ENCODE results near the gene TSC2. TPM values are rescaled to one million over a fixed set of nuclear protein-coding genes. Genes with fewer than 3 reads are reported as not detected.

TSC2 gene
- polyA plus RNA-seq, 3 donors = 39.6 to 60.5 (median 46.8) TPM

DNA sequence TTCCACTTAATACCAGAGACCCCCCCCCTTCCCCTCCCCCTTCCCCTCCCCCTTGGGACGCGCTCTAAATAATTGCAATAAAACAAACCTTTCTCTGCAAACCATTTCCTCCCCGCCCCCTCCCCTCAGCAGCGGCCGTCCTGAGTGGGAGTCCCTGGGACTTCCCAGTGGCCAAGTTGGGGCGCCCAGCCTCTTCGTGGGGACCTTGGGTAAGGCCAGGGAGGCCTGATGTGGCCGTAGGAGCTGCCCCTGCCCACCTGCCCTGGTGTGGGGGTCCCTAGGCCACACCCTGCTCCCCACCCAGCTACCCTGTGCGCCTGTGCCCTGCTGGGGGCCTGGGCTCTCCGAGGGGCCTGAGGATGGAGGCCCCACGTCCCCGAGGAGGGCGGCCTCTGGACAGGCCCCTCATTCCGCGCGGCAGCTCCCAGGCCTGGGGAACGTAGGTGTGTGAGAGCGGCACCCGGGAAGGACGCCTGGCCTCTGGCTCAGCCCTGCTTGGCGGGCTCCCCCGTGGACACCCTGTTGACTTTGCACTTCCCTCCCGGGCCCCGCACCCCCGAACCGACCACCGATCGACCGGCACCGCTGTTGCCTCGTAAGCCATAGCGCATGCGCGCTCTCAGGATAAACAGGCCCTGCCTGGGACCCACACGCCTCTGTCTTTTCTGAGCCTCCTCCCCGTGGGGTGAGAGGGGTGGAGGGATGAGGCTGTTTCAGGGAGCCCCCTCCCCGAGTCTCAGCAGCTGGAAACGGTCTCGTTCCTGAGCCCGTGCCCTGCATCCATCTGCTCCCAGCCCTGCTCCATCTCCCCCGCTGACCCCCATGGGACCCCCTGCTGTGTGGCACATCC lies 9.2 kb upstream of the TSC2 start:
- H3K27ac ChIP-seq (ENCODE audit: low read depth, low read length) = no peak overlapping the region
- WGBS, 3 donors = 57 to 74% (median 65%) methylated on average over 29 to 41 of the region's 41 CpGs

DNA sequence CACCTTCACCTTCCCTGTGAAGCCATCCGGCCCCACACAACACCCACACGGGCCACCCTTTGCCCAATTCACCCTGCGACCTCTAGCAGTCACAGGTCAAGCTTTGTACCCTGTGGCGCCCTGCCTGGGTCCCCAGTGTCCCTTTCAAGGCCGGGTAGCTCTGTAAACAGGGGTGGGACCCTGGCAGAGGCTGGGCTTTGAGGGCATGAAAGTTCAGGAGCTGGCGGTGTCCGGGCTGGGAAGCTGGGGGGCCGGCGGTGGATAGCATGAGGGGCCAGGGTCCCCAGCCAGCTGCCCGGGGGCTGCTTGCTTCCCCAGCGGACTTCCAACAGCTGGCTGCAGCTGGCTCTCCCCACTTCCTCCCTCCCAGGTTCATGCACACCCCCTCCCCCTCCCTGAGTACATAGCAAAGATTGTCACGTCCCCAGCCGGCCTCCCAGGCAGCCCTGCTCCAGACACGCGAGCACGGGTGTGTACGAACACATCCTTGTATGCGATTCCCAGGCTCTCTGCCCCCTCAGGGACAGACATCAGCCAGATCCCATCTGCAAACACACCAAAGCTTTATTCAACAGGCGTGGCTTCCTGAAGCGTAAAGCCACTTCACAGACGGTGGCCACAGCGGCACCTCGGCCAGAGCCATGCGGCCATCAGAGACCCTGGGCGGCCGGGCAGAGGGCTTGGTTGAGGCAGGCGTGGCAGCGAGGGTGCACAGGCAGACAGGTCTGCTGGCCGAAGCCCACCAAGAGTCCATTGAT lies 8.3 kb upstream of the TSC2 start:
- WGBS, 3 donors = 32 to 66% (median 51%) methylated on average over 28 to 29 of the region's 29 CpGs
- H3K27ac ChIP-seq (ENCODE audit: low read depth, low read length) = no peak overlapping the region

GRCh38 chr16:2040041-2040786 lies 7.6 kb upstream of the TSC2 start:
- 80 to 92% (median 83%) methylated on average over 24 of the region's 24 CpGs for WGBS, 3 donors

DNA sequence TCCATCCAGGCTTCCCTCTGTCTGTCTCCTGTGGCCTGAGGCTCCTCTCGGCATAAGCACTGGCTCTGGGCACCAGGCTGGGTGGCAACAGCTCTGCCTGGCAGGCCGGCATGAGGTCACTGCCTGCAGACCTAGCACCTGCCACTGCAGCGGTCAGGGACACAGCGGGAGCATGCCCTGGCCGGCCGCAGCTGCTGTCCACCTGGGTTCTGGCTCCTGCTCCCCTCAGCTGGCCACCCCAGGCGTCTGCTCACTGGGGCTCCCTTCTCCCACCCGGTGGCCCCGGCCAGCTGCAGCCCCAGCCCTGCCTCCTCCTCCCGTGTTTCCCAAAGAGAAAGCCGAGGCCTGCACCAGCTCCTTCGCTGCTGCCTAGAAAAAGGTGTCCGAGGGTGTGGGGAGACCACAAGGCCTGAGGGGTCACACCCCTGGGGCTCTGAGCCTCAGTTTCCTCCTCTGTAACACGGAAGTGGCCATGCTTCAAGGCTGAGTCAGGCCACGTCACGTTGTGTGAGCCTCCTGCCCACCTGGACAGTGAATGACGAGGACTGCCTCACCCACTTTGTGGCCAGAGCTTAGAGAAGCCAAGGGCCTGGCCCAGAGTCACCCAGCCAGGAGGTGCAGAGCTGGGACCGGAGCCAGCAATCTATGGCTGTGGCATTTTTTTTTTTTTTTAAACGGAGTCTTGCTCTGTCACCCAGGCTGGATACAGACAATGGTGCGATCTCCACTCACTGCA lies 6.8 kb upstream of the TSC2 start:
- WGBS, 3 donors = 71 to 86% (median 75%) methylated on average over 17 to 20 of the region's 20 CpGs
- no peak overlapping the region for H3K27ac ChIP-seq (ENCODE audit: low read depth, low read length)

More at GRCh38 chr16:2040041-2040786, 7.6 kb upstream of the TSC2 start:
- no peak overlapping the region for H3K27ac ChIP-seq (ENCODE audit: low read depth, low read length)

- no peak overlapping the region for H3K27ac ChIP-seq (ENCODE audit: low read depth, low read length)
- WGBS, 3 donors = 59 to 77% (median 73%) methylated on average over 17 to 22 of the region's 22 CpGs
These were observed 5.4 kb upstream of the TSC2 start for GRCh38 chr16:2042171-2042985.

- H3K27ac ChIP-seq (ENCODE audit: low read depth, low read length) = no peak overlapping the region
- WGBS, 3 donors = 72 to 78% (median 78%) methylated on average over 11 of the region's 11 CpGs
These were observed 4.7 kb upstream of the TSC2 start for GRCh38 chr16:2042986-2043666.

DNA sequence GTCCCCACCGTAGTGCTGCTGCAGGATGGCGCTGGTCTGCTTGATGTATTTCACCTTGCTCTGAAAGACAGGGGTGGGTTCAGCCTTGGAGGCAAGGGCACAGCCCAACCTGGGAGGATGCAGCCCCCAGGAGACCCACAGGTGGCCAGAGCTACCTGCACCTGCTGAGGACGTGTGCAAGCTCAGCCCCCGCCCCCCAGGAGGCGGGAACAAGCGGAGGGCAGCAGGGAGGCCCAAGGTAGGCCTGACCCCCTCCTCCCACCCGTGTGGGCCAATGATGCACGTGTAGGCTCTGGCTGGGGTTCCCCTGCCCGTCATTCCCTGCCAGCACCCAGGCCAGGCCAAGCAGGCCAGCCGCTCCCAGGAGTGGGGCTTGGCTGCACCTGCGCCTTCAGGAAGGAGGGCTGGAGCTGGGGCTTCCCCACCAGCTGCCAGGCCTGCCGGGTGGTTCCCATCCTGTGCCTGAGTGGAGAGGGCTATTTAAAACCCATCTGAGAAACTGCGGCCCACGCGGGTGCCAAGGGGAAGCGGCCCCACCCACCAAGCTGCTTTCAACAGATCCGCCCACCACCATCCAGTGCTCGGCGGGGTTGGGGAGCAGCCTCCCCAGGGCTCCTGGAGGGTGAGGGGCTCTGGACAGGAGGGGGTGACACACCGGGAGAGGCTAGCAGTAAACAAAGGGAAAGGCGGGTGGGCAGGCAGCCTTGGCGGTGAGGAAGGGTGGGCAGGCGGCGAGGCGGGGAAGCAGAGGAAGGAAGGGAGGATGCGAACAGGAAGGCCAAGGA lies 3.9 kb upstream of the TSC2 start:
- no peak overlapping the region for H3K27ac ChIP-seq (ENCODE audit: low read depth, low read length)
- WGBS, 3 donors = 45 to 73% (median 49%) methylated on average over 25 to 26 of the region's 26 CpGs

DNA sequence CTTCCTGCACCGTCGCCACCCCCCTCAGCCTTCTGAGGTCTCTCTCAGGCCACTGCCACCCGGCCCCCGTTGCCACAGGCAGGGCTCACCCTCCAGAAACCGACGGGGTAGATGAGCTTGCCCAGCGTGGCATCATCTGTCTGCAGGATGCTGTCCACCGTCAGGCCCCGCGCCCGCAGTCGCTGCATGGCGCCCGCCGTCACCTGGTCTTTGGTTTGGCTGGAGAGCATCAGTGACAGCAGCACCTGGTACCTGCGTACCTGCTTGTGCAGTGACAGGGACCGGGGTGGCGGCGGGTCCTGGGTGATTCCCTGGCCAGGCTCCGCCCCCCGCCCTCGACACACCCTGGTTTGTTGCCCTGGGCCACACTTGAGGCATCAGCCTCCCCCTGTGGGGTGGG lies 3.2 kb upstream of the TSC2 start:
- WGBS, 3 donors = 64 to 85% (median 75%) methylated on average over 20 to 22 of the region's 22 CpGs
- H3K27ac ChIP-seq (ENCODE audit: low read depth, low read length) = no peak overlapping the region

- WGBS, 3 donors = 86 to 91% (median 89%) methylated on average over 21 of the region's 21 CpGs
- H3K27ac ChIP-seq (ENCODE audit: low read depth, low read length) = no peak overlapping the region
These were observed 1.6 kb upstream of the TSC2 start for GRCh38 chr16:2045965-2046892.

DNA sequence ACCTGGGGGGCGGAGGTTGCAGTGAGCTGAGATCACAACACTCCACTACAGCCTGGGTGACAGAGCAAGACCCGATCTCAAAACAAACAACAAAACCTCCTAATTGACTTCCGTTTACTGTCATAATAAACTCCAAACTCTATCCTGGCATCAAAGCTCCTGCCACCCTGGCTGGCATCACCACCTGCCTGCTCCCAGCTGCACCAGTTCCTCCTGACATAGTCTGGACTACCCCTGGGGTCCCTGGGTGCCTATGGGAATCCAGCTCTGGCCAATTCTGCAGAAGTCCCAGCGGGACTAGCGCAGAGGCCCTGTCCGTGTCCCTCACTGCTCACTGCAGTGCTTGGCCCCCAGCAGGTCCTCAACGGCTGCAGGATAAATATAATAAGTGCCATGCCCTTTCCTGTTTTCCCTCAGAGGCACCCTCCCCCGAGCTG lies 874 bp upstream of the TSC2 start:
- WGBS, 3 donors = 19 to 25% (median 21%) methylated on average over 8 of the region's 8 CpGs

GRCh38 chr16:2048116-2048543 lies 345 bp downstream of the TSC2 start:
- no peak overlapping the region for H3K27ac ChIP-seq (ENCODE audit: low read depth, low read length)
- WGBS, 3 donors = 0 to 1% (median 1%) methylated on average over 27 to 30 of the region's 30 CpGs

More for the DNA sequence above, 874 bp upstream of the TSC2 start:
- H3K27ac ChIP-seq (ENCODE audit: low read depth, low read length) = no peak overlapping the region

DNA sequence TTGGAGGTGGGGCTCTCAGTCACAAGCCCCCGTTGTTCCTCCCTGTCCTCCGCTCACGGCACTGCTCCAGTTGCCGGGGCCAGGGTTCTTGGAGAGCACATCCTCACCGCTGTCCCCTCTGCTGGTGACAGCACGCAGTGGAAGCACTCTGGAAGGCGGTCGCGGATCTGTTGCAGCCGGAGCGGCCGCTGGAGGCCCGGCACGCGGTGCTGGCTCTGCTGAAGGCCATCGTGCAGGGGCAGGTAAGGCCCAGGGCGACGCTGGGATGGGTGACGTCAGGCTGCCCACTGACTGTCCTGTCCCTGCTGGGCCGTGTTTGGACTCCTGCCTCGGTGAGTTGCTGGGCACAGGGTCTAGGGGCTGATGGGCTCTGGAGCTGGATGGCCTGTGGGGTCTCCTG lies 5.4 kb downstream of the TSC2 start:
- 94 to 98% (median 95%) methylated on average over 21 of the region's 21 CpGs for WGBS, 3 donors
- H3K27ac ChIP-seq (ENCODE audit: low read depth, low read length) = no peak overlapping the region

DNA sequence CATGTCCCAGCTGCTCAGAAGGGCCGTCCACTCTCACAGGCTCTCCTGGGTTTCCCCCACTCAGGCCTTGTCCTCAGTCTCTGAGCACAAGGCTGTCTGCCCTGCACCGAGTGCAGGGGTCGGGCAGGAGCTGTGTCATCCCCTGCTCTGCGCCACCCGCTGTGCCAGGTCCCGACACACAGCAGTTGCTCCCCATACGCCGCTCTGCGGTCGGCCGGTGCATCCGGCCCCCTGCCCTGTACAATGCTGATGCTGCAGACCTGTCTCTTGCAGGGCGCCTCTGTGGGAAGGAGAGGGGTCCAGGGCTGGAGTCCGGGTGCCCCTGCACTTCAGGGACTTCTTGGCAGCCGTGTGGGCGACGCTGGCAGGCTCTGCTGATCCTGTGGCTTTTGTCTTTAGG lies 6.1 kb downstream of the TSC2 start:
- H3K27ac ChIP-seq (ENCODE audit: low read depth, low read length) = no peak overlapping the region
- WGBS, 3 donors = 94 to 95% (median 95%) methylated on average over 16 to 17 of the region's 17 CpGs

DNA sequence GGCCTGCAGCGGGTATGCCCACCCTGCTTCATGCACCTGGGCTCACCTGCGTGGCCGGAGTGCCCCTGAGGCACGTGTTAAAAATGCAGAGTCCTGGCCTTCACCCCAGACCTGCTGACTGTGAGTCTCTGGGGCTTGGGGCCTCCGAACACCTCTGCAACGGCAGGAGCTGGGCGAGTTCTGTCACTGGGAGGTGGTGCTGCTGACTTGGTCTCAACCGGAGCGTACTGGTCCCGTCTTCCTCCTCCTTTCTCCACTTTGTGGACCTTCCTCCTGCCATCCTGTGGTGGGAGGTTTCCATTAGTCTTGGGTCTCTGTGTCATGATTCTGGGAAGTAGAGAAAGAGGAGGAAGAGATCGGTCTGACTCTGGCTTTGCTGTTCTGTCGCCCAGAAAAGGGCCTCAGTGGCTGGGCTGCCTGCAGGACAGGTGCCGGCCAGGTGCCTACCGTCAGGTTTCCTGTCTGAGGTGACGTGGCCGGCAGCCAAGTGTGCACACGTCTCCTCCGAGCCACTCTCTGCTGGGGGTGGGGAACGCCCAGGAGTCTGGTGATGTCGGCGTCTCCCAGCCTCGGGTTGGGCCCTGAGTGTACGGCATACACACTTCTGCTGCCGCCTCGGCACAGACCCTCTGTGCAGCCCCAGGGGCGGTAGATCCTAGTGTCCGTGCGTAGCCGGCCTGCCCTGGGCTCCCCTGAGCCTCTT lies 6.9 kb downstream of the TSC2 start:
- WGBS, 3 donors = 50 to 90% (median 81%) methylated on average over 29 of the region's 29 CpGs

GRCh38 chr16:2056077-2056476 lies 8.3 kb downstream of the TSC2 start:
- no peak overlapping the region for H3K27ac ChIP-seq (ENCODE audit: low read depth, low read length)
- 64 to 78% (median 66%) methylated on average over 15 of the region's 15 CpGs for WGBS, 3 donors

More for the DNA sequence above, 6.9 kb downstream of the TSC2 start:
- H3K27ac ChIP-seq (ENCODE audit: low read depth, low read length) = no peak overlapping the region
